ENCODE measurements around the gene PDCD4.

Gene PDCD4

GRCh38 chr10:110872984-110873923, 1.5 kb downstream of the PDCD4 start:
- TF ChIP-seq EZH2phosphoT487 (IDR thresholded peaks at IDR 0.05; ENCODE audit: borderline replicate concordance, low read length) = no peak
- no peak for TF ChIP-seq CTCF (IDR thresholded peaks at IDR 0.05; ENCODE audit: low read depth, low read length, poor library complexity, severe bottlenecking)
- H3K4me1 ChIP-seq (ENCODE audit: control insufficient read depth, low read length) = peaks cover 55% of the 10 kb centered on the region
- H3K27ac ChIP-seq (ENCODE audit: low read depth, low read length) = peak overlapping the region; percentile 77

GRCh38 chr10:110873951-110874350, 2.2 kb downstream of the PDCD4 start:
- Histone ChIP-seq H3K4me2 (ENCODE audit: low read length) (peak overlapping the region; percentile 85), H3K27me3 (ENCODE audit: control insufficient read depth, low read length) (no peaks in the 10 kb centered on the region), H3K4me1 (ENCODE audit: control insufficient read depth, low read length) (peaks cover 48% of the 10 kb centered on the region), H3K9me3 (ENCODE audit: control insufficient read depth, insufficient read depth, low read length) (no peaks in the 10 kb centered on the region), H3F3A (ENCODE audit: control insufficient read depth, insufficient read depth) (0 out of 2 replicates have a peak, but pooled peaks cover 2% of the 10 kb centered on the region), H4K20me1 (ENCODE audit: control insufficient read depth, insufficient read depth, low read depth, low read length) (no peaks in the 10 kb centered on the region), H3K27ac (ENCODE audit: low read depth, low read length) (no peak overlapping the region), H3K36me3 (ENCODE audit: control insufficient read depth, low read length) (peaks cover 50% of the 10 kb centered on the region), H3K79me2 (ENCODE audit: control insufficient read depth, low read length) (peaks cover 59% of the 10 kb centered on the region), H3K9me2 (replicated peaks; ENCODE audit: control insufficient read depth, low read length) (no peaks in the 10 kb centered on the region), H3K4me3 (ENCODE audit: low read length) (peak overlapping the region; percentile 89)
- TF ChIP-seq CTCF (IDR thresholded peaks at IDR 0.05; ENCODE audit: low read depth, low read length, poor library complexity, severe bottlenecking) (no peak), EZH2phosphoT487 (IDR thresholded peaks at IDR 0.05; ENCODE audit: borderline replicate concordance, low read length) (no peak)

More at GRCh38 chr10:110872984-110873923, 1.5 kb downstream of the PDCD4 start:
- Histone ChIP-seq H3K79me2 (ENCODE audit: control insufficient read depth, low read length) (peaks cover 59% of the 10 kb centered on the region), H3K4me3 (ENCODE audit: low read length) (peak overlapping the region; percentile 89), H4K20me1 (ENCODE audit: control insufficient read depth, insufficient read depth, low read depth, low read length) (no peaks in the 10 kb centered on the region), H3K36me3 (ENCODE audit: control insufficient read depth, low read length) (peaks cover 43% of the 10 kb centered on the region), H3K4me2 (ENCODE audit: low read length) (peak overlapping the region; percentile 85), H3K9me2 (replicated peaks; ENCODE audit: control insufficient read depth, low read length) (no peaks in the 10 kb centered on the region), H3F3A (ENCODE audit: control insufficient read depth, insufficient read depth) (peaks cover 3% of the 10 kb centered on the region), H3K27me3 (ENCODE audit: control insufficient read depth, low read length) (no peaks in the 10 kb centered on the region), H3K9me3 (ENCODE audit: control insufficient read depth, insufficient read depth, low read length) (no peaks in the 10 kb centered on the region)

GRCh38 chr10:110876000-110876399, 4.3 kb downstream of the PDCD4 start:
- Histone ChIP-seq H3K27me3 (ENCODE audit: control insufficient read depth, low read length) (no peaks in the 10 kb centered on the region), H3K9me3 (ENCODE audit: control insufficient read depth, insufficient read depth, low read length) (no peaks in the 10 kb centered on the region), H3K36me3 (ENCODE audit: control insufficient read depth, low read length) (peaks cover 67% of the 10 kb centered on the region), H3K9me2 (replicated peaks; ENCODE audit: control insufficient read depth, low read length) (no peaks in the 10 kb centered on the region), H4K20me1 (ENCODE audit: control insufficient read depth, insufficient read depth, low read depth, low read length) (no peaks in the 10 kb centered on the region), H3K27ac (ENCODE audit: low read depth, low read length) (no peak overlapping the region), H3K4me1 (ENCODE audit: control insufficient read depth, low read length) (peaks cover 27% of the 10 kb centered on the region), H3K4me2 (ENCODE audit: low read length) (no peak overlapping the region), H3K79me2 (ENCODE audit: control insufficient read depth, low read length) (peaks cover 54% of the 10 kb centered on the region), H3F3A (ENCODE audit: control insufficient read depth, insufficient read depth) (peaks cover 1% of the 10 kb centered on the region; the same call in 1 of the 2 replicates), H3K4me3 (ENCODE audit: low read length) (no peak overlapping the region)
- no peak for TF ChIP-seq EZH2phosphoT487 (IDR thresholded peaks at IDR 0.05; ENCODE audit: borderline replicate concordance, low read length)

GRCh38 chr10:110876788-110877187, 5.1 kb downstream of the PDCD4 start:
- Histone ChIP-seq H3F3A (ENCODE audit: control insufficient read depth, insufficient read depth) (peaks cover 3% of the 10 kb centered on the region; the same call in 1 of the 2 replicates), H4K20me1 (ENCODE audit: control insufficient read depth, insufficient read depth, low read depth, low read length) (no peaks in the 10 kb centered on the region), H3K4me2 (ENCODE audit: low read length) (no peak overlapping the region), H3K27me3 (ENCODE audit: control insufficient read depth, low read length) (no peaks in the 10 kb centered on the region), H3K9me3 (ENCODE audit: control insufficient read depth, insufficient read depth, low read length) (no peaks in the 10 kb centered on the region), H3K79me2 (ENCODE audit: control insufficient read depth, low read length) (peaks cover 50% of the 10 kb centered on the region), H3K36me3 (ENCODE audit: control insufficient read depth, low read length) (peaks cover 75% of the 10 kb centered on the region), H3K4me1 (ENCODE audit: control insufficient read depth, low read length) (peaks cover 22% of the 10 kb centered on the region), H3K4me3 (ENCODE audit: low read length) (no peak overlapping the region), H3K27ac (ENCODE audit: low read depth, low read length) (no peak overlapping the region), H3K9me2 (replicated peaks; ENCODE audit: control insufficient read depth, low read length) (no peaks in the 10 kb centered on the region)
- TF ChIP-seq CTCF (IDR thresholded peaks at IDR 0.05; ENCODE audit: low read depth, low read length, poor library complexity, severe bottlenecking) (no peak), EZH2phosphoT487 (IDR thresholded peaks at IDR 0.05; ENCODE audit: borderline replicate concordance, low read length) (no peak)

Data from DOHH2 (cell line).